GM12865 (cell line): ENCODE measurements around the gene ABCA7.

Source experiments
- DNase-seq: peaks from one replicate; pipeline ENCODE4 v3.0.0; 2010; ENCODE audit warnings: low read depth
- H3K4me3 ChIP-seq: 2 replicates; pipeline ENCODE4 v1.5.1; 2011; ENCODE audit warnings: mild to moderate bottlenecking, low read depth, low read length, control low read depth
- TF ChIP-seq, protein P1 (sequence below): IDR thresholded peaks from 2 replicates; pipeline ENCODE4 v1.5.1; 2011; ENCODE audit warnings: low read length, control low read depth, low read depth, inconsistent platforms; ENCODE audit not compliant: insufficient read depth; ENCODE audit errors: missing control alignments

ABCA7 gene

DNA sequence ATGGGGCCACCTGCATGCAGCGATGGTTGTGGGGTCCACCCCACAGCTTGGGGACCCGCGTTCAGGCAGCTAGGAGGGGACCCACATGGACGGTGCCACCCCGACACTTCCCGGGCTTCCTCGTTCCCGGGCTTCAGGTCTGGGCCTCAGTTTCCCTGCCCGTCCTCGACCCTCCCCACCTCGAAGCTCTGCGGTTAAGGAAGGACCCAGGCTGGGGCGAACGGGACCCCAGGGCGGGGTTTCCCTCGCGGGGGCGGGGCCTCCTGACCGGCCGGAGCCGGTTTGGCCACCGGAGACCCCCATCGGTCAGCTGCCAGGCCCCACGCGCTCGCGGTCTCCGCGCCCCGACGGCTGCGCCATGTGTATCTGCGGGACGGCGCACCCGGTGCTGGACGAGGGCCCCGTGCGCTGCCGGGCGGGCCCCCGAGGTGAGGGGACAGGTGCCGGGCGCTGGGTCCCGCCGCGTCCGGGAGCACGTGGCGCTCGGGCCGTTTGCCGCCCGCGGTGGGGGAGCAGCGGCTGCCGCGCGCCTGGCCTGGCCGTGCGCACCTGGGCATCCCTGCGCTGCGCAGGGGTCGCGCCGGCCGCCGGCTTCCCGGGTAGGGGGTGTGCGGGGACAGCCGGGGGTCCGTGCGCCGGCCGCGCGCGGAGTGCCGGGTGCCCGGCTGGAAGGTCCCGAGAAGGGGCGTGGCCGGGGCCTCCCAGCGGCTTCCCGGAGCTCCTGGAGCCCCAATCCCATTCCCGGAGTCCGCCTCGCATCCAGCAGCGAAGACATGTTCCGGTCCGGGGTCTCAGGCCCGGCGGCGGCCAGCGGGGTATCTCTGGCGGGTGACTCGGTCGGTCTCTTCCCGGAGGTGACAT, 31.3 kb downstream of the ABCA7 start:
- no peak for DNase-seq
- TF ChIP-seq, protein P1, sequence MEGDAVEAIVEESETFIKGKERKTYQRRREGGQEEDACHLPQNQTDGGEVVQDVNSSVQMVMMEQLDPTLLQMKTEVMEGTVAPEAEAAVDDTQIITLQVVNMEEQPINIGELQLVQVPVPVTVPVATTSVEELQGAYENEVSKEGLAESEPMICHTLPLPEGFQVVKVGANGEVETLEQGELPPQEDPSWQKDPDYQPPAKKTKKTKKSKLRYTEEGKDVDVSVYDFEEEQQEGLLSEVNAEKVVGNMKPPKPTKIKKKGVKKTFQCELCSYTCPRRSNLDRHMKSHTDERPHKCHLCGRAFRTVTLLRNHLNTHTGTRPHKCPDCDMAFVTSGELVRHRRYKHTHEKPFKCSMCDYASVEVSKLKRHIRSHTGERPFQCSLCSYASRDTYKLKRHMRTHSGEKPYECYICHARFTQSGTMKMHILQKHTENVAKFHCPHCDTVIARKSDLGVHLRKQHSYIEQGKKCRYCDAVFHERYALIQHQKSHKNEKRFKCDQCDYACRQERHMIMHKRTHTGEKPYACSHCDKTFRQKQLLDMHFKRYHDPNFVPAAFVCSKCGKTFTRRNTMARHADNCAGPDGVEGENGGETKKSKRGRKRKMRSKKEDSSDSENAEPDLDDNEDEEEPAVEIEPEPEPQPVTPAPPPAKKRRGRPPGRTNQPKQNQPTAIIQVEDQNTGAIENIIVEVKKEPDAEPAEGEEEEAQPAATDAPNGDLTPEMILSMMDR: no peak
- H3K4me3 ChIP-seq: no peak overlapping the region

DNA sequence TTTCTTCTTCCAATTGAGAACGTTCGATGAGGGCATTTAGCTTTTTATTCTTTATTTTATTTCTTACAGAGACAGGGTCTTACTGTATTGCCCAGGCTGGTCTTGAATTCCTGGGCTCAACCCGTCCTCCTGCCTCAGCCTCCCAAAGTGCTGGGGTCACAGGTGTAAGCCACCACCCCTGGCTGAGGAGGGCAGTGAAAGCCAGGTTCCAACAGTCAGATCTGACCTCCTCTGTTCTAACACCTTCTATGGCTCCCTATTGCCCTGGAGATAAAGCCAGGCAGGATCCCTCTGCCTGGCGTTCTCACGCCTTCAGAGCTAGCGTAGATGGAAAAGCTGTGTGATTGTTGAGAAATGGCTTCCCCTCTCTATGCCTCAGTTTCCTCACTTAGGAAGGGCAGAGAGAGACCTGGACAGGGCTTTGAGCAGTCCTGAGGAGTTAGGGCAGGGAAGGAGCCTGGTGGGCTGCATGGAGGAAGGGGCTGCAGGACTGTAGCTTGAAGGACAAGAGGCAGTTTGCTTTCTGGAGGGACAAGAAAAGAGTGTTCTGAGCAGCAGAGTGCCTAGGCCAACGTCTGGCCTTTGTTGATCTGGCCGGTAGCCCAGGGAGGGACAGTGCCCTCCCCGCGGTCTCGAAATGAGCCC, 32.6 kb downstream of the ABCA7 start:
- TF ChIP-seq, protein P1: no peak

DNA sequence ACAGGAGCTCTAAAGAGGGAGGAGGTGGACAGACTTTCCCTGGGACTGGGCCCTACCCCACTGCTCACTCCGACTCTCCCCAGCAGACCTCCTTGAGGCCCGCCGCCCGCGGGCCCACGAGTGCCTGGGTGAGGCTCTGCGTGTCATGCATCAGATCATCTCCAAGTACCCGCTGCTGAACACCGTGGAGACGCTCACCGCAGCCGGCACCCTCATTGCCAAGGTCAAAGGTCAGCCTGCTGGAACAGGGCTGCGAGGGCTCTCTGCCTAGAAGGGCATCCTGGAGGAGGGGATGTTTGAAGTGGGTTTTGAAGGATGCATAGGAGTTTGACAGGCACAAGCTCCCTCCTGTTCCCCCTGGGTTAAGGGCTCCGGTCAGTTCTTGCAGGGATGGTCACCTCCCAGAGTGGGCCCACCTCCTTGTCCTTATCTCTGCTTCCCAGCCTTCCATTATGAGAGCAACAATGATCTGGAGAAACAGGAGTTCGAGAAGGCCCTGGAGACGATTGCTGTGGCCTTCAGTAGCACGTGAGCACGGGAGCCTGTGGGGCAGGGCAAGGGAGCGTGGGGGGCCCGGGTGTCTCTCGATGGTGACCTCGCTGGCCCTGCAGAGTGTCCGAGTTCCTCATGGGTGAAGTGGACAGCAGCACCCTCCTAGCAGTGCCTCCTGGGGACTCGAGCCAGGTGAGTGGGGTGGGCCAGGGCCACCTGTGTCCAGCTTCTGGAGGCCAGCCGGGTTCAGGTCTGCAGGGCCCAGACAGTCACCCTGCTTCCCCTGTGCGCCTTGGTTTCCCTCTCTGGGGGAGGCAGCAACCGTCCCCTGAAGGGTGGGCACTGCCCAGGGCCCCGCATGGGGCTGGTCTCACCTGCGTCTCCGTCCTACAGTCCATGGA, 33.4 kb downstream of the ABCA7 start:
- no peak overlapping the region for H3K4me3 ChIP-seq
- no peak for DNase-seq
- TF ChIP-seq, protein P1: no peak

More for the DNA sequence above, 32.6 kb downstream of the ABCA7 start:
- no peak for DNase-seq
- no peak overlapping the region for H3K4me3 ChIP-seq

DNA sequence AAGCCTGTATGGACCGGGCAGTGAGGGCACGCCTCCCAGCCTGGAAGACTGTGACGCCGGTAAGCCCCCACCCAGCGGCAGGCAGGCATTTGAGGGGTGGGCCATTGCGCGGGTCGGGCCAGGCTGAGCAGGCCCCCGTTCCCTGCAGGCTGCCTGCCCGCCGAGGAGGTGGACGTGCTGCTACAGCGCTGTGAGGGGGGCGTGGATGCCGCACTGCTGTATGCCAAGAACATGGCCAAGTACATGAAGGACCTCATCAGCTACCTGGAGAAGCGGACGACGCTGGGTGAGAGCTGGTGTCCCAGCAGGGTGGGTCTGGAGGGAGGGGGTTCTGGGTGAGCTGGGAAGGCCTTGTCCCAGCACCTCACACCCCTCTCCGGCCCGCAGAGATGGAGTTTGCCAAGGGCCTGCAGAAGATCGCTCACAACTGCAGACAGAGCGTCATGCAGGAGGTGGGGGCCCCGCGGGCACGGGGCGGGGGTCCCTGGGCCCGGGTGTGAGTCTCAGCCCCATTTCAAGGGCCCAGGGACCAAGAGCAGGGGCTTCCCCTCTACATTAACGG, 34.1 kb downstream of the ABCA7 start:
- no peak for DNase-seq
- TF ChIP-seq, protein P1: no peak
- H3K4me3 ChIP-seq: 0 out of 2 replicates have a peak overlapping the region, but pooled peaks have one; percentile 10

DNA sequence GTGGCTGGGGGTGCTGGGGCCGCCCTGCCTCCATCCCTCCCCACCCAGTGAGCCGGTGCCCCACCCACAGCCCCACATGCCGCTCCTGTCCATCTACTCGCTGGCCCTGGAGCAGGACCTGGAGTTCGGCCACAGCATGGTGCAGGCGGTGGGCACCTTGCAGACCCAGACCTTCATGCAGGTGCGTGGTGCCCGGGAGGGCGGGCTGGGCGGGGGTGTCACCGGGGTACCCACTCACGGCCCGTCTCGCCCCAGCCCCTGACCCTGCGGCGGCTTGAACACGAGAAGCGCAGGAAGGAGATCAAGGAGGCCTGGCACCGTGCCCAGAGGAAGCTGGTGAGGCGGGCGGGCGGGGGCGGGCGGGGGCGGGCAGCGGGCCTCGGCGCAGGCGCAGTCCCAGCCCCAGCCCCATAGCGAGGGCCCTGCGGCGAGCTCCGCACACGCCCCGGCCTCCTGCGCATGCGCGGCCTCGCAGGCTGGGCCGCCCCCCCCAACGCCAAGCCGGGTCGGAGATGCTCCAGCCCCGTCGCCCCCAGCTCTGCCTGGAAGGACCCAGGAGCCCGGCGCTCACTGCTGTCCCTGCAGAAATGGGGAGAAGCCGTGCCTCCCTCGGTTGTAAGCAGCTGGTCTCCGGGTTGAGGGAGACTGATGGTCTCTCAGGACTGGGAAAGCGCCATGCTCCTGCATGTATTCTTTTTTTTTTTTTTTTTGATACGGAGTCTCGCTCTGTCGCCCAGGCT, 34.8 kb downstream of the ABCA7 start:
- peak overlapping the region; percentile 37 for H3K4me3 ChIP-seq
- TF ChIP-seq, protein P1: no peak
- DNase-seq: peak; percentile 85

DNA sequence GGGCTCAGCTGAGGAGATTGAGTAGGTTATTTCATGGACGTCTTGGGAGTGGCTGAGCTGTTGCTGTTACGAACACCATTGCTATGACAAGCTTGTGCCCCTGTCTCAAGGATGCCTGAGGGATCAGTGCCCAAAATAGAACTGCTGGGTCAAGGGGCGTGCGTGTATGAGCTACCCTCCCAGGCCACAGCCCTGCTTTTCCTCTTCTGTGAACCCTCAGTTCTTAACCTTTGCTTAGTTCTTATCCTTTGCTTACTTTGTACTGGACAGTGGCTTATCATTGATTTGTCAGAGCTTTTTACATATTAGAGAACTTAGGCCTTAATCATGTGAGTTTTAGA, 36.1 kb downstream of the ABCA7 start:
- H3K4me3 ChIP-seq: no peak overlapping the region
- TF ChIP-seq, protein P1: no peak
- no peak for DNase-seq
